Activated naive CD4-positive, alpha-beta T cell treated with anti-CD3 and anti-CD28 coated beads, Interleukin-2, amount 50 U/mL, for 72 hours (primary cell): ENCODE data around the gene PHACTR2. TPM values are rescaled to one million over a fixed set of nuclear protein-coding genes. Genes with fewer than 3 reads are reported as not detected.
A peak's percentile ranks its signal among the peaks of the same experiment; 100 is the strongest.
"Not testable (repeated sequence)": the region's sequence is repeated elsewhere in the genome, so short reads cannot be mapped to it uniquely, and the experiment has no call there.

Source experiments
- ATAC-seq, 2 donors: fragments of 150-1000 bp; cut with Tn5 transposase; 2 replicates each; pipeline ENCODE4 v1.10.0; 2021; ENCODE audit warnings: mild to moderate bottlenecking in 2 of 2, moderate library complexity in 2 of 2
- DNase-seq, 2 donors: peaks; one replicate each; pipeline ENCODE4 v3.0.0; 2021 to 2022; ENCODE audit warnings: low spot score in 2 of 2
- H3K27ac Mint-ChIP-seq, 2 donors: one replicate each; pipeline ENCODE4 v1.8.0; 2022; ENCODE audit warnings: mild to moderate bottlenecking in 2 of 2, mixed read lengths in 2 of 2
- H3K36me3 Mint-ChIP-seq, 2 donors: one replicate each; pipeline ENCODE4 v1.8.0; 2022; ENCODE audit warnings: mixed read lengths in 2 of 2
- H3K9me3 Mint-ChIP-seq, 2 donors: one replicate each; pipeline ENCODE4 v1.8.0; 2022; ENCODE audit warnings: mixed read lengths in 2 of 2
- total RNA-seq, 2 donors: library from RNA; stranded (reverse); gene quantifications; one replicate each; pipeline ENCODE4 v1.2.3, GENCODE V29; 2022

PHACTR2 gene
- total RNA-seq, 2 donors from 2014 or later, result 20.5 to 23.9 TPM

DNA sequence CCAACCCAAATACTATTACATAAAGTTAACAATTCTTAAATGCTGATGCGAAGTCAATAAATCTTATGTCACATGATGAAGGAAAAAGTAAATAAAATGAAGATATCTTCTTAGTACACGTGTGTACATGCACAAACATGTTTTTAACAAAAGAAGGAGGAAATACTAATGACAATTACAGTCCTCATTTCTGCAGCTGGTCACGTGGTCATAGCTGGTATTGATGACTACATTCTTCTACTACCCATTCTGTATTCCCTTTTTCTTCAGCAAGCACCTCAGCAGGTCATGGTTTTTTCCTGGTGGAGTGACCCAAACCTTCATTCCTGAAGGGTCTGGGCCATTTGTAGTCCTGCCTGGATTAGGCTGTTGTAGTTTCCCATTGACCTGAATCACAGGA, 191.0 kb downstream of the PHACTR2 start:
- H3K27ac Mint-ChIP-seq, H3K9me3 Mint-ChIP-seq, ATAC-seq, DNase-seq: not testable (repeated sequence)
- H3K36me3 Mint-ChIP-seq, result peaks cover 11 to 13% of the 10 kb centered on the region in 2 donors

DNA sequence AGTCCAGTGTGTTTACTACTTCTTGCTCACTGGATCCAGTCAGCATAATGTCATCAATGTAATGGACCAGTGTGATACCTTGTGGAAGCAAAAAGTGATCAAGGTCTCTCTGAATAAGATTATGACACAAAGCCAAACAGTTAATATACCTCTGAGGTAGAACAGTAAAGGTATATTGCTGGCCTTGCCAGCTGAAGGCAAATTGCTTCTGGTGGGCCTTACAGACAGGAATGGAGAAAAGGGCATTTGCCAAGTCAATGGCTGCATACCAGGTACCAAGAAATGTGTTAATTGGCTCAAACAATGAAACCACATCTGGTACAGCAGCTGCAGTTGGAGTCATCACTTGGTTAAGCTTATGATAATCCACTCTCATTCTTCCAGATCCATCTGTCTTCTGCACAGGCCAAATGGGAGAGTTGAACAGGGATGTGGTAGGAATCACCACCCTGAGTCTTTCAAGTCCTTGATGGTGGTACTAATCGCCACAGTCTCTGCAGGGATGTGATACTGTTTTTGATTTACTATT, 193.5 kb downstream of the PHACTR2 start:
- not testable (repeated sequence) for ATAC-seq, DNase-seq, H3K27ac Mint-ChIP-seq
- Mint-ChIP-seq H3K36me3 (peaks cover 8 to 35% of the 10 kb centered on the region in 2 donors), H3K9me3 (peaks cover 14 to 30% of the 10 kb centered on the region in 2 donors)

GRCh38 chr6:143872201-143872600, 194.4 kb downstream of the PHACTR2 start:
- Mint-ChIP-seq H3K27ac (no peak overlapping the region), H3K36me3 (peaks cover 8 to 36% of the 10 kb centered on the region in 2 donors), H3K9me3 (peaks cover 14 to 36% of the 10 kb centered on the region in 2 donors)
- peak; percentile 96 for ATAC-seq
- DNase-seq, result no peak

- peak overlapping the region in 1 of 2 donors; percentile 26 for H3K27ac Mint-ChIP-seq
- H3K36me3 Mint-ChIP-seq, result peaks cover 12 to 43% of the 10 kb centered on the region in 2 donors
- ATAC-seq, DNase-seq: not testable (repeated sequence)
- peaks cover 14 to 39% of the 10 kb centered on the region in 2 donors for H3K9me3 Mint-ChIP-seq
Observed at GRCh38 chr6:143873600-143873999, 195.8 kb downstream of the PHACTR2 start.

GRCh38 chr6:143874503-143874902, 196.7 kb downstream of the PHACTR2 start:
- DNase-seq, H3K27ac Mint-ChIP-seq, ATAC-seq: not testable (repeated sequence)
- H3K36me3 Mint-ChIP-seq, result peaks cover 12 to 46% of the 10 kb centered on the region in 2 donors
- peaks cover 14 to 39% of the 10 kb centered on the region in 2 donors for H3K9me3 Mint-ChIP-seq

DNA sequence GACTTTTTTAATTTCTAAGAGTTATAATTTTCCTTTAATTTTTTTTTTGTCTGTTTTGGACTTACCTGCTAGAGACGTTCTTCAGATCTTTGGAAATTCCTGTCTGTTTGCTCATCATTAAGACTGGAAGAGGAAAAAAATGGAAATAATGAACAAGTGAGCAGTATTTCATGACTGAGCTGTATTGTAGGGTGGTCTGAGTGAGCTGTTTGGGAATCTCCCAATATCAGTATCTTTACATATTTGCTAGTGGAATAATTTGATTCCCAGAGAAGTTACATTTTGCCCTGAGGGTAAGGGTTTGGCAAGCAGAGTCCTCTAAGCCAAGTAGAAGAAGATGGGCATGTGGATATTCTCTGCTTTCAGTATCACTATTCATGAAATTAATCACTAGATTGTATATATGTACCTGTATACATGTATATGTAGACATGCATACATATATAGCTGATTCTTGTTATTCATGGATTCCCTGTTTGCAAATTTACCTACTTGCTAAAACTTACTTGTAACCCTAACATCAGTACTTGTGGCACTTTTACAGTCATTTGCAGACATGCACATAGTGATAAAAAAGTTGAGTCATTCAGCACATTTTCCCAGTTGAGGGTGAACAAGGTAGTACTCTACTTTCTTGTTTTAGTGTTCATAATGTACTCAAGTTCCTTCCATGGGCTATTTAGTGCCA, 200.0 kb downstream of the PHACTR2 start:
- Mint-ChIP-seq H3K36me3 (peaks cover 12 to 44% of the 10 kb centered on the region in 2 donors), H3K27ac (no peak overlapping the region), H3K9me3 (peaks cover 10 to 34% of the 10 kb centered on the region in 2 donors)
- DNase-seq (no peak), ATAC-seq (peak; percentile 58 to 90)

DNA sequence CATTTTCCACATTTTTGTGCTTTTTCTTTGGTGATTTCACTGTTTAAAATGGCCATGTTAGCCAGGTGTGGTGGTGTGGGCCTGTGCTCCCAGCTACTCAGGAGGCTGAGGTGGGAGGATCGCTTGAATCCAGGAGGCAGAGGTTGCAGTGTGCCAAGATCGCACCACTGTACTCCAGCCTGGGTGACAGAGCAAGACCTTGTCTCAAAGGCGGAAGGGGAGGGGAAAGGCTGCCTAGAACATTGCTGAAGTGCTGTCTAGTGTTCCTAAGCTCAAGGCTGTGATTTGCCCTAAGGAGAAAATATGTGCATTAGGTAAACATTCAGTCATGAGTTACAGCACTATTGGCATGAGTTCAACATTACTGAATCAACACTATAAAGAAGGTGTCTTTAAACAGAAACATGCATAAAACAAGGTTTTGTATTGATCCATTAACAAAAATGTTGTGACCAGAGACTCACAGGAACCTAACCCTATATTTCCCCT, 200.6 kb downstream of the PHACTR2 start:
- no peak for DNase-seq

GRCh38 chr6:143880412-143880811, 202.6 kb downstream of the PHACTR2 start:
- no peak overlapping the region for H3K27ac Mint-ChIP-seq

More for the DNA sequence above, 200.6 kb downstream of the PHACTR2 start:
- ATAC-seq, result no peak
- peaks cover 8 to 32% of the 10 kb centered on the region in 2 donors for H3K9me3 Mint-ChIP-seq
- peaks cover 12 to 38% of the 10 kb centered on the region in 2 donors for H3K36me3 Mint-ChIP-seq
- H3K27ac Mint-ChIP-seq, result no peak overlapping the region

More at GRCh38 chr6:143880412-143880811, 202.6 kb downstream of the PHACTR2 start:
- Mint-ChIP-seq H3K36me3 (peaks cover 6 to 20% of the 10 kb centered on the region in 2 donors), H3K9me3 (peaks cover 3 to 17% of the 10 kb centered on the region in 2 donors)
- DNase-seq (no peak), ATAC-seq (no peak)

Other genes starting within 250 kb of the PHACTR2 start
- 10 to 100 TPM; 19.7 to 30.8 TPM for gene ADAT2, start 227.3 kb upstream of the PHACTR2 start, total RNA-seq
- 10 to 100 TPM in 1 of 2 donors, 1 to 10 TPM in 1; 8.3 to 50.0 TPM for gene PEX3, start 227.2 kb upstream of the PHACTR2 start, total RNA-seq
- 10 to 100 TPM; 12.1 to 17.6 TPM for gene FUCA2, start 166.2 kb upstream of the PHACTR2 start, total RNA-seq
- gene LTV1, start 165.4 kb downstream of the PHACTR2 start, total RNA-seq, result 10 to 100 TPM; 24.8 to 30.0 TPM
- gene ZC2HC1B, start 186.5 kb downstream of the PHACTR2 start, total RNA-seq, result not detected